HCT116 (cell line): Measurements from ENCODE around the gene ZNF628. TPM values are rescaled to one million over a fixed set of nuclear protein-coding genes. Genes with fewer than 3 reads are reported as not detected.

Experiments used
- ATAC-seq: fragments of 200-7000 bp; cut with Tn5 transposase; 2 replicates; pipeline ENCODE4 v1.9.1; 2020; ENCODE audit warnings: mild to moderate bottlenecking, moderate library complexity
- BruUV-seq: library from RNA; stranded (reverse); fragments of 400-500 nt; replicated peaks from 2 replicates; lab custom pipeline; 2021; lab: Mats Ljungman, UMichigan
- CTCF ChIA-PET: fragments of 300-600 bp; sonication (Branson Sonifier 250); formaldehyde crosslinking; loops from one replicate; lab custom pipeline; 2021; ENCODE audit warnings: antibody characterized with exemption; lab: Charles Lee
- POLR2A ChIA-PET: fragments of 300-600, 350-600 bp; sonication (Branson Sonifier 250); formaldehyde crosslinking; loops from one replicate; lab custom pipeline; 2021; ENCODE audit warnings: antibody characterized with exemption; lab: Charles Lee
- RAD21 ChIA-PET, 2 experiments: fragments of 300-600 bp; sonication (Branson Sonifier 250); formaldehyde crosslinking; loops; one replicate each; lab custom pipeline; 2023; ENCODE audit warnings: low total read pairs in 2 of 2; ENCODE audit not compliant: uncharacterized antibody in 2 of 2, unreplicated experiment in 2 of 2, low non-redundant PET in 1 of 2; lab: Charles Lee
- DNase-seq: peaks from one replicate; pipeline ENCODE4 v3.0.0-alpha.2; 2010; ENCODE audit warnings: low read depth, low spot score
- H2AFZ ChIP-seq: fragments of 200-600 bp; shearing (Covaris generic), sonication (generic); 2 replicates; pipeline ENCODE4 v1.6.1; 2017; ENCODE audit warnings: low read depth, mixed run types, mixed read lengths, antibody characterized with exemption, low read length; ENCODE audit not compliant: poor library complexity, severe bottlenecking
- H3K27ac ChIP-seq: 2 replicates; pipeline ENCODE4 v1.5.1; 2012; ENCODE audit warnings: low read depth, low read length
- H3K27me3 ChIP-seq: fragments of 200-600 bp; sonication (generic); 2 replicates; pipeline ENCODE4 v1.6.1; 2016; ENCODE audit warnings: mixed run types, low read length, mixed read lengths; ENCODE audit not compliant: insufficient read depth
- H3K36me3 ChIP-seq, 2 experiments: fragments of 200-500 bp in 1 of 2; fragments of 200-600 bp in 1 of 2; sonication (Bioruptor generic) in 1 of 2; sonication (generic) in 1 of 2; 2 replicates each; pipeline versions ENCODE4 v1.5.1 to v1.6.1; 2014 to 2016; ENCODE audit warnings: low read length in 2 of 2, inconsistent platforms in 1 of 2, mixed read lengths in 1 of 2, mixed run types in 1 of 2; ENCODE audit not compliant: insufficient read depth in 2 of 2, control insufficient read depth in 1 of 2
- H3K4me1 ChIP-seq, 2 experiments: fragments of 200-600 bp in 1 of 2; sonication (generic) in 1 of 2; 2 replicates each; pipeline versions ENCODE4 v1.5.1 to v1.6.1; 2012 to 2017; ENCODE audit warnings: low read length in 2 of 2, inconsistent platforms in 1 of 2, mild to moderate bottlenecking in 1 of 2, mixed read lengths in 1 of 2, mixed run types in 1 of 2, moderate library complexity in 1 of 2; ENCODE audit not compliant: insufficient read depth in 2 of 2, control insufficient read depth in 1 of 2
- H3K4me2 ChIP-seq: fragments of 200-600 bp; sonication (generic); 2 replicates; pipeline ENCODE4 v1.6.1; 2017; ENCODE audit warnings: mixed run types, low read length, mixed read lengths
- H3K4me3 ChIP-seq, 2 experiments: fragments of 200-600 bp in 1 of 2; sonication (generic) in 1 of 2; replicated peaks in 1 of 2; 2 replicates each; pipeline ENCODE4 v1.5.1; 2011 to 2016; ENCODE audit warnings: low read length in 2 of 2, control low read depth in 1 of 2, low read depth in 1 of 2, mild to moderate bottlenecking in 1 of 2, mixed read lengths in 1 of 2, mixed run types in 1 of 2
- H3K79me2 ChIP-seq: fragments of 200-600 bp; sonication (generic); 2 replicates; pipeline ENCODE4 v1.6.1; 2017; ENCODE audit warnings: mild to moderate bottlenecking, mixed run types, low read length, moderate library complexity, mixed read lengths; ENCODE audit not compliant: insufficient read depth
- H3K9ac ChIP-seq: fragments of 200-600 bp; sonication (generic); 2 replicates; pipeline ENCODE4 v1.6.1; 2016; ENCODE audit warnings: low read length, mixed read lengths
- H3K9me2 ChIP-seq: fragments of 200-600 bp; sonication (generic), shearing (Covaris generic); 2 replicates; pipeline ENCODE4 v1.6.1; 2017; ENCODE audit warnings: mixed run types, mild to moderate bottlenecking, moderate library complexity; ENCODE audit not compliant: insufficient read depth
- H3K9me3 ChIP-seq, 2 experiments: fragments of 200-500 bp in 1 of 2; fragments of 200-600 bp in 1 of 2; sonication (Bioruptor generic) in 1 of 2; sonication (generic) in 1 of 2; 2 replicates each; pipeline ENCODE4 v1.6.1; 2014 to 2017; ENCODE audit warnings: low read length in 2 of 2, mixed read lengths in 2 of 2, inconsistent platforms in 1 of 2, low read depth in 1 of 2, mild to moderate bottlenecking in 1 of 2, mixed run types in 1 of 2, moderate library complexity in 1 of 2; ENCODE audit not compliant: control insufficient read depth in 1 of 2, insufficient read depth in 1 of 2
- H4K20me1 ChIP-seq: fragments of 200-600 bp; sonication (generic), shearing (Covaris generic); 2 replicates; pipeline ENCODE4 v1.6.1; 2017; ENCODE audit warnings: mixed run types, mild to moderate bottlenecking, moderate library complexity; ENCODE audit not compliant: insufficient read depth
- CBX3 ChIP-seq: IDR thresholded peaks from 2 replicates; pipeline ENCODE4 v1.6.1; 2012; ENCODE audit warnings: low read depth
- EGR1 ChIP-seq: IDR thresholded peaks from 2 replicates; pipeline ENCODE4 v1.6.1; 2012; ENCODE audit warnings: low read depth
- ELF1 ChIP-seq: IDR thresholded peaks from 2 replicates; pipeline ENCODE4 v1.6.1; 2012; ENCODE audit warnings: low read depth, borderline replicate concordance
- EZH2 ChIP-seq: fragments of 200-600 bp; sonication (generic); IDR thresholded peaks from 2 replicates; pipeline ENCODE4 v1.6.1; 2017; ENCODE audit warnings: antibody characterized with exemption, mixed run types
- EZH2phosphoT487 ChIP-seq: fragments of 200-600 bp; IDR thresholded peaks from 2 replicates; pipeline ENCODE4 v1.6.1; 2018; ENCODE audit warnings: antibody characterized with exemption, borderline replicate concordance
- JUND ChIP-seq: IDR thresholded peaks from 2 replicates; pipeline ENCODE4 v1.6.1; 2012
- POLR2A ChIP-seq: IDR thresholded peaks from 2 replicates; pipeline ENCODE4 v1.7.0; 2011; ENCODE audit warnings: borderline replicate concordance; ENCODE audit not compliant: insufficient read depth, insufficient read length; ENCODE audit errors: extremely low read depth
- POLR2AphosphoS5 ChIP-seq: IDR thresholded peaks from 2 replicates; pipeline ENCODE4 v1.6.1; 2011; ENCODE audit warnings: mild to moderate bottlenecking, low read depth, low read length, moderate library complexity
- SIN3A ChIP-seq: IDR thresholded peaks from 2 replicates; pipeline ENCODE4 v1.6.1; 2012; ENCODE audit warnings: low read depth
- SP1 ChIP-seq: IDR thresholded peaks from 2 replicates; pipeline ENCODE4 v1.6.1; 2012; ENCODE audit warnings: low read depth
- SRF ChIP-seq: IDR thresholded peaks from 2 replicates; pipeline ENCODE4 v1.6.1; 2012; ENCODE audit warnings: low read depth
- TCF7L2 ChIP-seq: IDR thresholded peaks from 2 replicates; pipeline ENCODE4 v1.7.0; 2011; ENCODE audit warnings: borderline replicate concordance, inconsistent platforms; ENCODE audit not compliant: insufficient read depth, insufficient read length; ENCODE audit errors: extremely low read depth
- YY1 ChIP-seq: IDR thresholded peaks from 2 replicates; pipeline ENCODE4 v1.6.1; 2011; ENCODE audit warnings: low read length, low read depth, moderate library complexity, mild to moderate bottlenecking; ENCODE audit not compliant: insufficient replicate concordance; ENCODE audit errors: extremely low read depth
- ZNF274 ChIP-seq: fragments of 200-500 bp; sonication (Bioruptor generic); IDR thresholded peaks from 2 replicates; pipeline ENCODE4 v1.6.1; 2014; ENCODE audit warnings: mild to moderate bottlenecking, low read depth, low read length, inconsistent platforms
- intact Hi-C: fragments of 100-400 bp; cut with micrococcal nuclease; formaldehyde crosslinking; loops from 2 replicates; pipeline ENCODE4 v1.10.0; 2022
- total RNA-seq: library from RNA; stranded (reverse); gene quantifications from one replicate; pipeline ENCODE4 v1.2.1, GENCODE V29; 2021; ENCODE audit not compliant: unreplicated experiment
- TF ChIP-seq, protein P1 (sequence below): IDR thresholded peaks from 2 replicates; pipeline ENCODE4 v1.6.1; 2012
- TF ChIP-seq, protein P2 (sequence below): IDR thresholded peaks from 2 replicates; pipeline ENCODE4 v1.6.1; 2011; ENCODE audit warnings: mild to moderate bottlenecking, low read length, moderate library complexity; ENCODE audit not compliant: insufficient replicate concordance; ENCODE audit errors: extremely low read depth
- TF ChIP-seq, protein P3 (sequence below): IDR thresholded peaks from 2 replicates; pipeline ENCODE4 v1.6.1; 2012
- TF ChIP-seq, protein P4 (sequence below): IDR thresholded peaks from 2 replicates; pipeline ENCODE4 v1.6.1; 2012; ENCODE audit warnings: low read depth

ZNF628 gene
- total RNA-seq, 1 experiment from 2014 or later, result 14.9 TPM

DNA sequence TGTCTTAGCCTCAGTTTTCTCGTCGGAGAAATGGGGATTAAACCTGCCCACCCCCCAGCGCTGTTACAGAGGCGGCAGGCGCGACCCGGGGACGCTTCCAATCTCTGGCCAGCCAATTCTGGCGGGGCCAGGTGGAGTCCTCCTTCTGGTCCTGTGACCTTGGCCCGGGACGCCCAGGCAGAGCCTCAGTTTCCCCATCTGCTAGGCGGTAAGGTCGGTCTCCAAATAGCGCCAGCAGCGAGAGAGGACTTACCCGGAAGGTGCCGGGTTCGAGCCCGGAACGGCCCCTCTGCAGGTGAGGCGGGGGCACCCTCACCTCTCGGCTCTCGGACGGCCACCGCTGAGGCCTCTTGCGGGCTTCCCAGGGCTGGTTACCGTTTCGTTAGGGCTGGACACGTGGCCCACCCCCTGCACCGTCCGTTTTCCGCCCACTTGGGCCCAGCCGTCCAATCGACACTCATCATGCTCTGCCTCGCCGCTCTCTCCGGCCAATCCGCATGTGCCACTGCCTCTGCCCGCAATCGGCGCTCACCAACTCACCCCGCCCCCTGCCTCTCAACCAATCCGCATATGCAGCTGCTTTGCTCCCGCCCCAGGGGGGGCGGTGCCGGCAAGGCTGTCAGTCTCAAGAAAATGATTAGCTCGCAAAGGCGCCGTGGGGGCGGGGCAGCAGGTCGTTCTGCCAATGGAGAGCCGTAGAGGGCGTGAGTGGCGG, 15.0 kb upstream of the ZNF628 start, which contains the start of gene ISOC2:
Gene ISOC2 (minus strand): TSS at position 384 of the 715 bp plus-strand sequence. CDS start 5,156 bp downstream, outside the sequence.
- no TSS peak for BruUV-seq
- TF ChIP-seq ZNF274, result no peak
- no peak for TF ChIP-seq TCF7L2
- no peak; the same call in 1 of the 2 replicates for TF ChIP-seq POLR2AphosphoS5
- TF ChIP-seq SRF, result no peak
- TF ChIP-seq, protein P1, sequence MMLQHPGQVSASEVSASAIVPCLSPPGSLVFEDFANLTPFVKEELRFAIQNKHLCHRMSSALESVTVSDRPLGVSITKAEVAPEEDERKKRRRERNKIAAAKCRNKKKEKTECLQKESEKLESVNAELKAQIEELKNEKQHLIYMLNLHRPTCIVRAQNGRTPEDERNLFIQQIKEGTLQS, result no peak
- TF ChIP-seq, protein P2, sequence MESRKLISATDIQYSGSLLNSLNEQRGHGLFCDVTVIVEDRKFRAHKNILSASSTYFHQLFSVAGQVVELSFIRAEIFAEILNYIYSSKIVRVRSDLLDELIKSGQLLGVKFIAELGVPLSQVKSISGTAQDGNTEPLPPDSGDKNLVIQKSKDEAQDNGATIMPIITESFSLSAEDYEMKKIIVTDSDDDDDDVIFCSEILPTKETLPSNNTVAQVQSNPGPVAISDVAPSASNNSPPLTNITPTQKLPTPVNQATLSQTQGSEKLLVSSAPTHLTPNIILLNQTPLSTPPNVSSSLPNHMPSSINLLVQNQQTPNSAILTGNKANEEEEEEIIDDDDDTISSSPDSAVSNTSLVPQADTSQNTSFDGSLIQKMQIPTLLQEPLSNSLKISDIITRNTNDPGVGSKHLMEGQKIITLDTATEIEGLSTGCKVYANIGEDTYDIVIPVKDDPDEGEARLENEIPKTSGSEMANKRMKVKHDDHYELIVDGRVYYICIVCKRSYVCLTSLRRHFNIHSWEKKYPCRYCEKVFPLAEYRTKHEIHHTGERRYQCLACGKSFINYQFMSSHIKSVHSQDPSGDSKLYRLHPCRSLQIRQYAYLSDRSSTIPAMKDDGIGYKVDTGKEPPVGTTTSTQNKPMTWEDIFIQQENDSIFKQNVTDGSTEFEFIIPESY, result no peak
- TF ChIP-seq, protein P3, sequence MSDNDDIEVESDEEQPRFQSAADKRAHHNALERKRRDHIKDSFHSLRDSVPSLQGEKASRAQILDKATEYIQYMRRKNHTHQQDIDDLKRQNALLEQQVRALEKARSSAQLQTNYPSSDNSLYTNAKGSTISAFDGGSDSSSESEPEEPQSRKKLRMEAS, result peak; percentile 96
- TF ChIP-seq, protein P4, sequence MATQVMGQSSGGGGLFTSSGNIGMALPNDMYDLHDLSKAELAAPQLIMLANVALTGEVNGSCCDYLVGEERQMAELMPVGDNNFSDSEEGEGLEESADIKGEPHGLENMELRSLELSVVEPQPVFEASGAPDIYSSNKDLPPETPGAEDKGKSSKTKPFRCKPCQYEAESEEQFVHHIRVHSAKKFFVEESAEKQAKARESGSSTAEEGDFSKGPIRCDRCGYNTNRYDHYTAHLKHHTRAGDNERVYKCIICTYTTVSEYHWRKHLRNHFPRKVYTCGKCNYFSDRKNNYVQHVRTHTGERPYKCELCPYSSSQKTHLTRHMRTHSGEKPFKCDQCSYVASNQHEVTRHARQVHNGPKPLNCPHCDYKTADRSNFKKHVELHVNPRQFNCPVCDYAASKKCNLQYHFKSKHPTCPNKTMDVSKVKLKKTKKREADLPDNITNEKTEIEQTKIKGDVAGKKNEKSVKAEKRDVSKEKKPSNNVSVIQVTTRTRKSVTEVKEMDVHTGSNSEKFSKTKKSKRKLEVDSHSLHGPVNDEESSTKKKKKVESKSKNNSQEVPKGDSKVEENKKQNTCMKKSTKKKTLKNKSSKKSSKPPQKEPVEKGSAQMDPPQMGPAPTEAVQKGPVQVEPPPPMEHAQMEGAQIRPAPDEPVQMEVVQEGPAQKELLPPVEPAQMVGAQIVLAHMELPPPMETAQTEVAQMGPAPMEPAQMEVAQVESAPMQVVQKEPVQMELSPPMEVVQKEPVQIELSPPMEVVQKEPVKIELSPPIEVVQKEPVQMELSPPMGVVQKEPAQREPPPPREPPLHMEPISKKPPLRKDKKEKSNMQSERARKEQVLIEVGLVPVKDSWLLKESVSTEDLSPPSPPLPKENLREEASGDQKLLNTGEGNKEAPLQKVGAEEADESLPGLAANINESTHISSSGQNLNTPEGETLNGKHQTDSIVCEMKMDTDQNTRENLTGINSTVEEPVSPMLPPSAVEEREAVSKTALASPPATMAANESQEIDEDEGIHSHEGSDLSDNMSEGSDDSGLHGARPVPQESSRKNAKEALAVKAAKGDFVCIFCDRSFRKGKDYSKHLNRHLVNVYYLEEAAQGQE, result no peak
- no peak for TF ChIP-seq YY1
- TF ChIP-seq SIN3A, result no peak
- no peak for TF ChIP-seq EZH2
- no peak for TF ChIP-seq EZH2phosphoT487
- no peak for TF ChIP-seq JUND
- no peak for TF ChIP-seq POLR2A
- TF ChIP-seq EGR1, result peak; percentile 78
- TF ChIP-seq ELF1, result no peak; the same call in 1 of the 2 replicates
- peak; percentile 99 for TF ChIP-seq SP1
- no peak for TF ChIP-seq CBX3

More for the DNA sequence above, 15.0 kb upstream of the ZNF628 start, which contains the start of gene ISOC2:
- ATAC-seq, result peak; percentile 93
- DNase-seq, result peak; percentile 99
- Histone ChIP-seq H3K4me1 (peaks cover 9 to 28% of the 10 kb centered on the region in 2 experiments), H3K27ac (peak within 1 kb of the TSS; percentile 87), H3K4me3 (peak within 1 kb of the TSS; percentile 98 to 99), H3K9ac (peak within 1 kb of the TSS; percentile 96), H4K20me1 (no peaks in the 10 kb centered on the region), H3K27me3 (no peaks in the 10 kb centered on the region), H3K79me2 (peaks cover 12% of the 10 kb centered on the region; the same call in 1 of the 2 replicates), H3K9me3 (no peaks in the 10 kb centered on the region), H3K9me2 (no peaks in the 10 kb centered on the region), H3K36me3 (no peaks in the 10 kb centered on the region), H2AFZ (no peak within 1 kb of the TSS), H3K4me2 (peak within 1 kb of the TSS; percentile 98)
- ChIA-PET POLR2A (interaction anchor here (0.6 to 1.0 kb wide), 6 partner anchors 10 to 54 kb away, joined by 3 to 12 read pairs (median 5); partner anchors contain the start of genes UBE2S and ZNF628), CTCF (interaction anchor here (0.6 to 1.5 kb wide), 6 partner anchors 8 to 315 kb away, joined by 3 to 7 read pairs (median 4); partner anchors contain the start of gene ZNF865), RAD21 (interaction anchor here in 1 of 2 experiments (0.9 kb wide), 1 partner anchor 42 kb away, joined by 4 read pairs; no protein-coding TSS in a partner anchor)
- intact Hi-C loops, result no loop called here
